Endothelial cell of umbilical vein (primary cell): ENCODE measurements around the gene FAM222B. TPM values are rescaled to one million over a fixed set of nuclear protein-coding genes. Genes with fewer than 3 reads are reported as not detected.

Experiments
- BruUV-seq: library from RNA; stranded (reverse); fragments of 400-500 nt; replicated peaks from 2 replicates; lab custom pipeline; 2021; lab: Mats Ljungman, UMichigan
- CTCF ChIA-PET: fragments of 300-600, 350-600 bp; sonication (Branson Sonifier 250); formaldehyde crosslinking; loops from one replicate; lab custom pipeline; 2021; ENCODE audit warnings: antibody characterized with exemption, inconsistent platforms; lab: Charles Lee
- POLR2A ChIA-PET: fragments of 300-600, 350-600 bp; sonication (Branson Sonifier 250); formaldehyde crosslinking; loops from one replicate; lab custom pipeline; 2021; ENCODE audit warnings: antibody characterized with exemption, inconsistent platforms; lab: Charles Lee
- DNase-seq: peaks from one replicate; pipeline ENCODE4 v3.0.0-alpha.2; 2011; ENCODE audit warnings: low read depth, low spot score
- FAIRE-seq: peaks from 2 replicates; lab custom pipeline; 2011; peaks lifted over from hg19 to GRCh38; lab: Jason Lieb, UNC
- H2AFZ ChIP-seq: 2 replicates; pipeline ENCODE4 v1.6.0; 2012; ENCODE audit warnings: low read depth, low read length, control low read depth, inconsistent platforms
- H3K27ac ChIP-seq: 2 replicates; pipeline ENCODE4 v1.5.1; 2011; ENCODE audit warnings: low read depth, mild to moderate bottlenecking, control low read depth, low read length, moderate library complexity; ENCODE audit not compliant: insufficient read depth
- H3K27me3 ChIP-seq, 2 experiments: 2 replicates each; pipeline versions ENCODE4 v1.6.0 to v1.6.1; 2011; ENCODE audit warnings: low read length in 2 of 2, mixed read lengths in 1 of 2; ENCODE audit not compliant: control insufficient read depth in 2 of 2, insufficient read depth in 2 of 2
- H3K36me3 ChIP-seq, 2 experiments: 2 replicates in 1 of 2; 3 replicates in 1 of 2; pipeline ENCODE4 v1.5.1; 2011; ENCODE audit warnings: low read length in 2 of 2, mild to moderate bottlenecking in 1 of 2, moderate library complexity in 1 of 2; ENCODE audit not compliant: control insufficient read depth in 2 of 2, insufficient read depth in 2 of 2; ENCODE audit errors: extremely low read depth in 1 of 2
- H3K4me1 ChIP-seq: 3 replicates; pipeline ENCODE4 v1.5.1; 2011; ENCODE audit warnings: mild to moderate bottlenecking, low read length; ENCODE audit not compliant: control insufficient read depth, insufficient read depth; ENCODE audit errors: extremely low read depth
- H3K4me2 ChIP-seq: 2 replicates; pipeline ENCODE4 v1.6.1; 2011; ENCODE audit warnings: low read length, control low read depth, mixed read lengths; ENCODE audit not compliant: insufficient read depth
- H3K4me3 ChIP-seq, 3 experiments: fragments of 200-600 bp in 1 of 3; sonication (generic), shearing (Covaris generic) in 1 of 3; replicated peaks in 1 of 3; 2 replicates each; pipeline ENCODE4 v1.5.1; 2011 to 2016; ENCODE audit warnings: control low read depth in 3 of 3, low read length in 3 of 3, mild to moderate bottlenecking in 2 of 3, inconsistent platforms in 1 of 3, low read depth in 1 of 3, moderate library complexity in 1 of 3; ENCODE audit not compliant: insufficient read depth in 1 of 3
- H3K79me2 ChIP-seq: 2 replicates; pipeline ENCODE4 v1.6.0; 2012; ENCODE audit warnings: low read length, inconsistent platforms; ENCODE audit not compliant: control insufficient read depth, insufficient read depth
- H3K9ac ChIP-seq: replicated peaks from 2 replicates; pipeline ENCODE3; 2011; ENCODE audit warnings: low read length, control low read depth; ENCODE audit not compliant: insufficient read depth; ENCODE audit errors: extremely low read depth
- H3K9me1 ChIP-seq: replicated peaks from 3 replicates; pipeline ENCODE4 v1.6.0; 2011; ENCODE audit warnings: mild to moderate bottlenecking, low read length; ENCODE audit not compliant: control insufficient read depth, insufficient read depth; ENCODE audit errors: extremely low read depth
- H3K9me3 ChIP-seq: replicated peaks from 2 replicates; pipeline ENCODE4 v1.5.1; 2012; ENCODE audit warnings: low read length, inconsistent platforms; ENCODE audit not compliant: control insufficient read depth, insufficient read depth
- H4K20me1 ChIP-seq: replicated peaks from 2 replicates; pipeline ENCODE3; 2011; ENCODE audit warnings: mild to moderate bottlenecking, low read length; ENCODE audit not compliant: control insufficient read depth, insufficient read depth; ENCODE audit errors: extremely low read depth
- CTCF ChIP-seq, 2 donors: IDR thresholded peaks; 1 replicate in 1 of 2; 2 replicates in 1 of 2; pipeline ENCODE4 v1.5.1; 2011; ENCODE audit warnings: low read length in 2 of 2, mild to moderate bottlenecking in 2 of 2, moderate library complexity in 2 of 2, control low read depth in 1 of 2, inconsistent platforms in 1 of 2, low read depth in 1 of 2; ENCODE audit not compliant: insufficient read depth in 1 of 2; ENCODE audit errors: extremely low read depth in 1 of 2
- EZH2 ChIP-seq: IDR thresholded peaks from 2 replicates; pipeline ENCODE4 v1.6.1; 2012; ENCODE audit warnings: borderline replicate concordance, low read depth, mild to moderate bottlenecking, moderate library complexity, low read length, inconsistent platforms; ENCODE audit not compliant: severe bottlenecking
- FOS ChIP-seq: IDR thresholded peaks from 2 replicates; pipeline ENCODE4 v1.6.1; 2011; ENCODE audit warnings: mild to moderate bottlenecking, low read length, moderate library complexity, borderline replicate concordance; ENCODE audit not compliant: insufficient read depth
- GATA2 ChIP-seq: IDR thresholded peaks from 2 replicates; pipeline ENCODE4 v1.7.0; 2011; ENCODE audit warnings: low read depth, mild to moderate bottlenecking, moderate library complexity, mixed read lengths, low read length; ENCODE audit not compliant: insufficient read length, insufficient read depth
- JUN ChIP-seq: IDR thresholded peaks from 2 replicates; pipeline ENCODE4 v1.6.1; 2011; ENCODE audit warnings: borderline replicate concordance, low read depth; ENCODE audit not compliant: insufficient read length, insufficient read depth
- MYC ChIP-seq: IDR thresholded peaks from one replicate; pipeline ENCODE4 v1.6.1; 2011; ENCODE audit warnings: mild to moderate bottlenecking, low read depth, low read length
- POLR2A ChIP-seq: IDR thresholded peaks from 2 replicates; pipeline ENCODE4 v1.6.1; 2012; ENCODE audit warnings: low read depth, mild to moderate bottlenecking, control low read depth, low read length
- POLR2AphosphoS5 ChIP-seq: IDR thresholded peaks from 2 replicates; pipeline ENCODE4 v1.6.1; 2012; ENCODE audit warnings: low read depth, mild to moderate bottlenecking, control low read depth, low read length, moderate library complexity; ENCODE audit not compliant: insufficient read depth
- dilution Hi-C: fragments of 300-500 bp; cut with MboI; formaldehyde crosslinking; loops from one replicate; pipeline ENCODE4 v1.15.0; 2019; ENCODE audit warnings: low sequenced_read_pairs; ENCODE audit not compliant: extremely low pct_ligation_motif_present
- intact Hi-C: fragments of 100-400 bp; cut with micrococcal nuclease; formaldehyde crosslinking; loops from one replicate; pipeline ENCODE4 v1.10.0; 2022
- polyA plus RNA-seq, 4 experiments: library from polyadenylated mRNA; depleted of rRNA in 3 of 4; stranded (reverse) in 3 of 4; unstranded in 1 of 4; fragments of >200 nt; gene quantifications; 2 replicates each; pipeline versions ENCODE4 v1.2.1 to v1.2.3, GENCODE V29; 2011 to 2012; ENCODE audit warnings: missing spikeins in 1 of 4
- total RNA-seq: library from RNA; stranded (reverse); gene quantifications from 2 replicates; pipeline ENCODE4 v1.2.3, GENCODE V29; 2021
- TF ChIP-seq, protein P1 (sequence below): IDR thresholded peaks from 2 replicates; pipeline ENCODE4 v1.6.1; 2011; ENCODE audit not compliant: insufficient read depth, insufficient read length

Gene FAM222B
- total and polyA plus RNA-seq, 2 donors (not counting 3 experiments of a cell fraction or from before 2014, with no cell fraction given): 21.1 to 30.6 TPM

DNA sequence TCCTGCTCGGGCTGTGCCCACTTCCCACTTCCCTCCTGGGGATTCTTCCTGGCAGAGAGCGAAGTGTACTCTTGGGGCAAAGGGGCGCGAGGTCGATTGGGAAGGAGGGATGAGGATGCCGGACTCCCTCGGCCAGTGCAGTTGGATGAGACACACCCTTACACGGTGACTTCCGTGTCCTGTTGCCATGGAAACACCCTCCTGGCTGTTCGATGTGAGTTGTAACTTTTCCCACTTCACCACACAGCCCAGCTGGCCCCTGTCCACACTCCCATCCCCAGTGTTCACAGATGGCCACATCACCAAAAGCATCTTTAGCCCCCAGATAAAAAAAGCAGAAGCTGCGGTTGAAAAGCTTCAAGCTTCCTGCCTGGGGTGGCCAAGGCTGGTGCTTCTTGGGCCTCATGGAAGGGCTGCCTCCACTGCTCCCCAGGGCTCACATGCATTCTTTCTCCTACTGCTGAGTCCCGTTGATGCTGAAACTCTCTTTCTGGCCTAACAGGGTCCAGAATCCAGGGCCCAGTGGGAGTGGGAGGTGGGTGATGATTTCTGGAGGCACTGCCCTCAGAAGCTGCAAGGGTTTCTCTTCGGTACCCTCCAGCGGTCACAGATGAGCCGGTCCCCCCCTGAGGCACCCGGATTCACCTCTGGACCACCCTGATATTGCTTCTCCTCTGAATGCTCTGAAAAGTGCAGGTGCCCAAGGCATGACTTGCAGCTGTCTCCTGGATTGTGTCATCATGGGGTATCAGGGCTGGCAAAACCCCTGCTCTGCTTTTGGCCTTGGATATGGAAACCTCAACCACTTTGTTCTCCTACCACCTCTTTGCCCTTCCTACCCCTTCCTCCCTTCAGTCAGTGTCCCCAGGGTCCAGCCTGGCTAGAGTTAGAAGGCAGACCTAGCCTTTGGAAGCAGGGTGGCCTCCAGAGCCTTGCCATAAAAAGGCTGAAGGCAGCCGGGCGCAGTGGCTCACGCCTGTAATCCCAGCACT lies 100.9 kb downstream of the FAM222B start:
- H3K4me1 ChIP-seq: peaks cover 18% of the 10 kb centered on the region
- intact Hi-C loops: no loop called here
- POLR2A ChIA-PET: interaction anchor here (1.6 kb wide), 1 partner anchor 22 kb away, joined by 4 read pairs; the partner anchor contains the start of gene RPL23A
- TF ChIP-seq JUN (no peak), POLR2AphosphoS5 (no peak), EZH2 (no peak), MYC (no peak), GATA2 (no peak), POLR2A (no peak), CTCF (IDR thresholded peaks at IDR 0.05; ENCODE audit: extremely low read depth in 1 of 2, insufficient read depth in 1 of 2, low read depth in 1 of 2, low read length in 2 of 2) (no peak), FOS (no peak)
- TF ChIP-seq, protein P1, sequence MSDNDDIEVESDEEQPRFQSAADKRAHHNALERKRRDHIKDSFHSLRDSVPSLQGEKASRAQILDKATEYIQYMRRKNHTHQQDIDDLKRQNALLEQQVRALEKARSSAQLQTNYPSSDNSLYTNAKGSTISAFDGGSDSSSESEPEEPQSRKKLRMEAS: no peak
- no peak overlapping the region for H3K4me3 ChIP-seq
- no peak overlapping the region for H3K9ac ChIP-seq
- FAIRE-seq (no peak), DNase-seq (no peak)
- H3K9me1 ChIP-seq: no peaks in the 10 kb centered on the region
- peaks cover 26% of the 10 kb centered on the region for H3K79me2 ChIP-seq
- BruUV-seq: no TSS peak
- H2AFZ ChIP-seq: no peak overlapping the region
- CTCF ChIA-PET: interaction anchor here (16.6 kb wide), 1 partner anchor 12 kb away, joined by 602 read pairs; the partner anchor contains the start of genes NEK8 and TLCD1
- no peaks in the 10 kb centered on the region for H3K36me3 ChIP-seq
- dilution Hi-C loops: no loop called here
- H3K4me2 ChIP-seq: no peak overlapping the region
- no peak overlapping the region for H3K27ac ChIP-seq
- H4K20me1 ChIP-seq: no peaks in the 10 kb centered on the region
- H3K27me3 ChIP-seq: no peaks in the 10 kb centered on the region
- H3K9me3 ChIP-seq: no peaks in the 10 kb centered on the region
